ENCODE results near the gene UCP1.

Gene UCP1

DNA sequence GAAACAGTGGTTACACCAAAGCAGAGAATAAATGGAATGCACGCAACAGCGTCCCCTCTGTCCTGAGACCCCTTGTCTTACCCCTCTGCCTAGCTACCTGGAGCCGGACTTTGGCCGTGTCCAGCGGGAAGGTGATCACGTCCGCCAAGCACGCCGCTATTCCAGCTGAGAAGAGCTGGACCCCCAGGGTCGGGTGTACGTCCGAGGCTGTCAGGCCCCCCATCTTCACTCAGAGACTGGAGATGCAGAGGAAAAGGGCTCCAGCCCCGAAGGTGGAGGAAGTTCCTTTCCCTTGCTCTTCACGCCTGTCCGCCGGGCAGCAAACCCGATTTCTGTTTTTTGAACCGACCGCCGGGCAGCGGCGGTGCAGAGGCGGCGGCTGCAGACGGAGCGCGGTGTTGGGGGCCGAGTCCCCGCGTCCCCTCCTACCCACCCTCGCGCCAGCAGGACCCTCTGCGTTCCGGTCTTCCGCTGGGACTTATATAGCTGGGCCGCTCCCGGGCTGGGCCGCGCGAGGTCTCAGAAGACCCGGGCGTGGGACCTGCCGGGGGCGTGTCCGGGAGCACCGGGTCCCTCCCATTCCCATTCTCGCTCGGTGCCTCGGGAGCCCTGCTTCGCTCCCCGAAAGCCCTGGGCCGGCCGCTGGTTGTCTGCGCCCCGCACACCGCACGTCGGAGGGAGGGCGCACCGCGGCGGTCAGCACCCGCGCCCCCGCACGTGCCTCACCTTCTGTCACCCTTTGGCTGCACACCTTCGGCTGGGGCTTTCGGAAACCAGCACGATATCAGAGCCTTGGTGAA lies at the start of gene UCP1:
TSS of gene UCP1 (minus strand) at position 455 of the 800 bp plus-strand sequence. CDS start at position 223, 232 bp downstream.
- no peak for DNase-seq

DNA sequence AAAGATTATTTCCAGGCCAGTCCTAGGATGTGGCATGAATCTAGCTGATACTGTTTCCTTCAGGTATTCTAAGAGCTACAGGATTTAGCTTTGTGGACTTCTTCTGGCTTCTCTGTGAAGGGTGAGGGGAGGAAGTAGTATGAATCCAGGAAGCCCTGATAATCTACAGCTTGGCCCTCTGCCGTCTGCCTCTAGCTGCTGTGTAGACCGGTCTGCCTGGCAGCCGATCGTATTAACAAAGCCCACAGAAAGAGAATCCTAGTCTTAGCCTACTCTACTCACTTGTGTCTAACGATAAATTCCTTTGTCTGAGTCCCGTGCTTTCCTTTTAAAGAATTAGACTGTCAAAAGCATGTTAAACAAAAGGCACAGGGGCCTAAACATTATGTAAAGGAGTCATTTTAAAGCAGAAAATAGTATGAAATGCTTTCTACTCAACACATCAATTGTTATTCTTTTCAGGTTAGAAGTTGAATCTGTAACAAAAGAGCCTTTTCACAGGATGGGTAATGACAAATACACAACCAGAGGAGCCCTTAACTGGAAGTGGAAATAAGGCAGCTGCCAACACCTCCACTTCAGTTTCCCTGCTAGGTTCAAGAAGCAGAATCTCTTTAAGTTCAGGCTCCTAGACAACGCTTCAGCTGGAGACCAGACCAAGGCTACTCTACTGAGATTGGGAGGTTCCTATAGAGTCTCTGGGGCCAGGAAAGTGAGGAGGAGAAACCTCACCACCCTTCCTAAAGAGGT lies 48.9 kb upstream of the UCP1 start:
- DNase-seq = no peak

DNA sequence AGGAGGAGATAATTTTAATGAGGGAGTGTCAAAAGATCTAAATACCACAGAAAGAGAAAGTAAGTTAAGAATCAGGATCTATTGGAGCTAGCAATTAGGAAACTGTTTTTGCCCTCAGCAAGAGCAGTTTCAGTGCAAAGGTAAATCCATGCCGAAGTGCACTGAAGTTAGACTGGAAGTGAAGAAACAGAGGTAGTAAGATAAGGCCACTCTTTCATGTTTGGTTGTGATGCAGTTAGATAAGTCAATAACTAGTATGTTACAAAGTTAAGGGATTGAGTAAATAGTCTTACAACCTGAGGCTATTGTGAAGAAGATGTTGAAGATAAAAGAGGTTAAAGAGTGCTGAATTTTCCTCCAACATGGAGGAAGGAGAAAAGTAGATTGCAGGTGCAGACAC lies 46.7 kb upstream of the UCP1 start:
- no peak for DNase-seq

GRCh38 chr4:140612357-140612756 lies 43.6 kb upstream of the UCP1 start:
- no peak for DNase-seq

DNA sequence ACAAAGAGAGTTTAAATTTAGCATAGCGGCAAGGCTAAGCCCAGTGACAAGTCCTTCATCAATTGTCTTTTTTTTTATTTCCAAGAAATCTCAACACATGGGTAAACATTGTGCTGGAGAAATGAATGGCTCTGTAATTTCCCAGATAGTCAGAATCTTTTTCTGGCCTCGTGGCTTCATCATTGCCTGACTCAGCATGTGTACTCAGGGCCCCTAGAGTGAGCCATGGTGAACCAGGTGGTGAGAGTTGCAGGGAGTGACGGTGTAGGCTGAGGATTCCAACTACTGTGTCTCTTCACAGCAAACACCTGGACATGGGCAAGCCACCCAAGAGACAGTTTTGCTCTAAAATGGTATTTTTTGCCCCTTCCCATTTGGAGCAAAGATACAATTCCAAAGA lies 43.1 kb upstream of the UCP1 start:
- DNase-seq = peak; percentile 0 to 7

- peak; percentile 32 to 47 for DNase-seq
Measured at GRCh38 chr4:140609548-140610425, 41.0 kb upstream of the UCP1 start.

- no peak for DNase-seq
Measured at GRCh38 chr4:140607852-140608251, 39.1 kb upstream of the UCP1 start.

DNA sequence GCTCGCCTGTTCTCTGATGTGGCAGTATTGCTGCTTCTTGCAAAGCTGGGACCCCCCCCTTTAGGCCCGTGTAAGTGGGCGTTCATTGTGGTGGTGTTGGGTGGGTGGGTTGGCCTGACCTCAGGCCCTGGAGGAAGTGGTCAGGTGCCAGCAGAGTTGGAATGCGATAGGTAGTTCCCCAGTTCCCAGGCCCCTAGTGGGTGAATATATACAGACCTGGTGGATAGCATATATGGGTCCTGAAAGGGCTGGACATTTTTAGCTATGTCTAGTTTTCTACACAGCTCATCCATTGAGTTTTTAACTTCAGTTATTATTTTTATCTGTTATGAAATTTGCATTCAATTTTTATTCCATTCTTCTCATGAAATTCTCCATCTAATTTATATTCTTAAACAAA lies 35.8 kb upstream of the UCP1 start:
- no peak for DNase-seq

DNA sequence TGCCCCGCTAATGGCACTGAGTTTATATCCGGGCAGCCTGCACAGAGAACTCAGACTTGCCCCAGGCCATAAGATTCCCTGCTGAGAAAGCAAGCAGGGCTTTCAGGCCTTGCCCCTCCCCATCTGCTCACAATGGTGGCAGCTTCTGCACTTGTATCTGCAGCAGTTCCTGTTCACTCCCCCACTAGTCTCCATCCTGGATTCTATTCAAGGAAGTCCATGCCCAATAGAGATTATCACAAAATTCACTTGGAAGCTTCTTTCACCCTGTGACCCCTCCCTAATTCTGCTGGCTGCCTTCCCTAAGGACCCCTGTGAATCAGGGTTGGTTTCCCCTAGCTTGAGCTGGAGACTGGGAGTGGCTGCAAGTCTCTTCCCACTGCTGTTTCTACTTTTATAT lies 34.5 kb upstream of the UCP1 start:
- DNase-seq = no peak

DNA sequence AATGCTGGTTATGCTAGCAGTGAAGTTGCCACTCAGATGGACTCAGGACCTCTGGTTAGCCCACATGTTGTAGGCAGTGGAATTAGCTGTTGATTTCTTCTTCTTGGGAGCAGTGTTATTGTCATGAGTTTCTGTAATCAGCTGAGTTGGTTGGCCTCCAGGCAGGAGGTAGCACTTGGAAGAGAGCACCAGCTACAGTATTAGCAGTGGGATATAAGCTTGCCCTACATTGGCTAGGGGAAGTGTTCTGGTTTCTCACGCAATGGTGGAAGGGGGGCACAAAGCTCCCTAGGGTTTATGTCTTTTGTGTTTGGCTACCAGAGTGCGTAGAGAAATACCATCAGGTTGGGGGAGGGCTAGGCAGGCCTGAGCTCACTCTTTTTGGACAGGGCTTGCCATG lies 34.0 kb upstream of the UCP1 start:
- DNase-seq = no peak

DNA sequence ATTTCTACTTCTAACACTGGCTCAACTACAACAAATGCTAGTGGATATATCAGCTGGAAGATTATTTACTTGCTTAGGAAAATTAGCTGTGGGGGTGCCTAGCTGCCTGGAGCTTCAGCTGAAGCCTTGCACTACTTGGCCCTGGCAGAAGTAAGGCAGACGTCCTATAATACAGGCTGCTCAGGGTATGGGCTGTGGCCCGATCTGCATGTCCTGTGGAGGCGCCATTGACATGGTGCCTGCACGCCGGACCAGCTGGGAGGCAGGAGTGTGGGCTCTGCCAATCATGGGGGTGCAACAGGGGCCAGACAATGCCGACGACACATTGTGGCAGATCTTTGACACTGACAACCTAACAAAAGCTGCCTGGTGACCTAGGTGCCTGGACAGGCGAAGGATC lies 31.6 kb upstream of the UCP1 start:
- DNase-seq = no peak

- peak; percentile 9 to 12 for DNase-seq
Measured at GRCh38 chr4:140595065-140595464, 26.3 kb upstream of the UCP1 start.

DNA sequence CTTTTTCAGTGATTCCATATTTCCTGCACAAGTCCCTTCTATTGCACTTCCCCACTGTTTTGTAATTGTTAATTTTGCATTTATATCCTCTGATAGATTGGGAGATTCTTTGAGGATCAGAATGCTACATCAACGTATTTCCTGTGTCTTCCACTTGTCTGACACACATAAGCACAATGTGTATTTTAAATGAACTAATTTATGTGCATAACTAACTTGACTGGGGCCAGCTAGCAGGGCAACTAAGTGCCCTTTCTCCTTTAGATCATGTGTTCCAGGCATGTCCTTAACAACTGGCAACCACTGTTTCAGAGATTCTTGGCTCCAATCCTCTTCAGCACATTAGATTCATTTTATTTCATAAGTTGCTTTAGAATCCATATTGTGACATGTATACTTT lies 15.7 kb upstream of the UCP1 start:
- DNase-seq = no peak

DNA sequence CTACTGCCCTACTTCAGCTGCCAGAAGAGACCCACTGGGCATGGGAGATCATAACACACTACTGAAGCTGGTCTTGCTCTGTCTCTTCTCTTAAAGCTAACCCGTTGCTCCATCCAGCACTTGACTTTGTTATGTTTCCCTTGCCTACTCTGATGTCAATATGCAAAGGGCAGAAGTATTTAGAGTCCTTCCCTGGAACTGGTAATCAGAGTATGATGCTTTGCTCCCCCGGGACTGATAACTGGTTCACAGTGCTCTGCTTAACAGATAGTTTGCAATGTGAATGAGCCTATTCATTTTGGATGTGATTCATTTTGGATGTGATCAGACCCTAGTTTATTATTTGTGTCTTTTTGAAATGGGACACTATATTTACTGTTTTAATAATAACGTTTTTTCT lies 12.3 kb upstream of the UCP1 start:
- DNase-seq = no peak

- DNase-seq = peak in 1 of 2 experiments; percentile 7
Measured at GRCh38 chr4:140579278-140579677, 10.5 kb upstream of the UCP1 start.

DNA sequence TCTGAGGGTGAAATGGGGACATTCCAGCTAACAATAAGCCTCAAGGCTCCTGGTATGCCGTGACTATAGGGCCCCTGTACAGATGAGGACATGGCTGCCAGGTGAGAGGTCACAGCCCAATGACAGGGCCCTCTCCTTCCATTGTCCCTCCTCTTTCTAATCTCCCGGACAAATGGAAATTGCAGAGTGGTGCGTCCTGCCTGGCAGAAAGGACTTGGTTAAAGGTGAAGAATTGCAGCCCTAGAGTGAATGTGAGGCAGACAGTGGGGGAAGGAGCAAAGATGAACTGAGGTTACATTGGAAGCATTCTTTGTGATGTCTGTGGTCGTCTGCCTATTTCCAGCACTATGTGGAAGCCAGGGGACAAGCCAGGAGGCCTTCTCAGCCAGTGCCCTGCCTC lies 6.7 kb upstream of the UCP1 start:
- no peak for DNase-seq

GRCh38 chr4:140571620-140572019 lies 2.9 kb upstream of the UCP1 start:
- DNase-seq = no peak

GRCh38 chr4:140569307-140569638 lies 512 bp upstream of the UCP1 start:
- DNase-seq = no peak

- DNase-seq = no peak
Measured at GRCh38 chr4:140559696-140560095, 9.1 kb downstream of the UCP1 start.

- DNase-seq = no peak
Measured at GRCh38 chr4:140557831-140558435, 10.8 kb downstream of the UCP1 start.

DNA sequence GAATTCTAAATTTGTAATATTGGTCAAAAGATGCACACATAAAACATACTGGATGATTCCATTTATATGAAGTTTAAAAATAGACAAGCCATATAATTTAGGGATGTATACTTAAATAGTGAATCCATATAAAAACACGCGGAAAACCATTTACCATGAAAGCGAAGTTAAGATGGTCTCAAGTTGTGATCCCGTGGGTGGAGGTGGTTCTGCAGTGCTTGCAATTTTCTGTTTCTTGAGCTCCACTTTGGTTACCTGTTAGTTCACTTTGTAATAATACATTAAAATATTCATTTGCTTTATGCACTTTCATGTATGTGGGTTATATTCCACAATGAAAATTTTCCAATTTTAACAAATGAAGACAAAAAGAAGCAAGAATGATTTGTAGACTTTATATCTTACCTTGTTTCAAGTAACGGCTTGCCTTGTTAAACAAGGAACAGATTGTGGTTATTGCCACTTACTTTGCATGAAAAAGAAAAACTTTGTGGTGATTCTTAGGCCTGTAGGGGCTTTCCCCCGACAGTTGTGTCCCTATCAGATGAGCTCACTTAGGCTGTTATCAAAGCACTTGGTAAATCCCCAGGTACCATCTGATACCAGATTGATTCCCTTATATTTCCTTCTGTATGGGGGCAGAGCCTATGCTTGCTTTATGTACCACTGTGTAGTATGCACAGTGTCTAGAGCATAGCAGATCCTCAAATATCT lies 12.2 kb downstream of the UCP1 start:
- DNase-seq = no peak

DNA sequence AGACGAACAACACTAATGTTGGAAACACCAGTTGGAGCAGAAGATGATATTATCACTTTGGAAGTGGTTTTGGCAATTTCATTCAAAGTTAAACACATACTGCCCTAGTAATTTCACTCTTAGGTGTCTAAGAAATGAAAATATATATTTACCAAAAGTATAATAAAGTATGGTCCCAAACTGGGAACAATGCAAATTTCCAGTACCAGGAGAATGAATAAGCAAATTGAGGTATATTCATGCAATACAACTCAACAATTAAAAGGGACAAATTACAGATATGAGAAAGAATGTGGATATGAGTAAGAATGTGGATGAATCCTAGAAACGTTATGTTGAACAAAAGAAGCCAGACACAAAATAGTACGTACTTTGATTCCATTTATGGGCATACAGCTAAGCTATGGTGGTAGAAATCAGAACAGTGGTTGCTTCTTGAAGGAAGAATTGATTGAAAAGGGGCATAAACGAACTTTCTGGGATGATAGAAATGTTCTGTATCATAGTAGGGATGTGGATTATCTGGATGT lies 34.7 kb downstream of the UCP1 start:
- DNase-seq = no peak

Data from SHP77 (cell line).